Activated T-cell treated with anti-CD3 and anti-CD28 coated beads, Interleukin-2, amount 50 U/mL, for 48 hours (primary cell): Measurements from ENCODE around the gene RPL5.

Source experiments
- DNase-seq, 2 experiments: peaks; one replicate each; pipeline ENCODE4 v3.0.0-alpha.2; 2020

The RPL5 gene

GRCh38 chr1:92820551-92820950 lies 11.3 kb upstream of the RPL5 start:
- no peak for DNase-seq

GRCh38 chr1:92822879-92823278 lies 9.0 kb upstream of the RPL5 start:
- no peak for DNase-seq

GRCh38 chr1:92826792-92827191 lies 5.0 kb upstream of the RPL5 start:
- DNase-seq = no peak

GRCh38 chr1:92831368-92831761 lies 475 bp upstream of the RPL5 start:
- DNase-seq = no peak

- DNase-seq = no peak
Measured at GRCh38 chr1:92832537-92833114, 786 bp downstream of the RPL5 start.

- peak; percentile 34 to 43 for DNase-seq
Measured at GRCh38 chr1:92833840-92834239, 2.0 kb downstream of the RPL5 start.

- no peak for DNase-seq
Measured at GRCh38 chr1:92834617-92835016, 2.8 kb downstream of the RPL5 start.

GRCh38 chr1:92837062-92837461 lies 5.2 kb downstream of the RPL5 start:
- no peak for DNase-seq

GRCh38 chr1:92838519-92838918 lies 6.7 kb downstream of the RPL5 start:
- DNase-seq = no peak

- no peak for DNase-seq
Measured at GRCh38 chr1:92839442-92839841, 7.6 kb downstream of the RPL5 start.

- no peak for DNase-seq
Measured at GRCh38 chr1:92840600-92840999, 8.8 kb downstream of the RPL5 start.

- no peak for DNase-seq
Measured at GRCh38 chr1:92842082-92843045, 10.5 kb downstream of the RPL5 start.

- DNase-seq = no peak
Measured at GRCh38 chr1:92843046-92843423, 11.2 kb downstream of the RPL5 start.

GRCh38 chr1:92843429-92844352 lies 11.9 kb downstream of the RPL5 start:
- DNase-seq = no peak

GRCh38 chr1:92844439-92844838 lies 12.6 kb downstream of the RPL5 start:
- no peak for DNase-seq

GRCh38 chr1:92845908-92846307 lies 14.1 kb downstream of the RPL5 start:
- no peak for DNase-seq

- DNase-seq = no peak
Measured at GRCh38 chr1:92848201-92848600, 16.4 kb downstream of the RPL5 start.

GRCh38 chr1:92850019-92850418 lies 18.2 kb downstream of the RPL5 start:
- DNase-seq = no peak

- no peak for DNase-seq
Measured at GRCh38 chr1:92851729-92852128, 19.9 kb downstream of the RPL5 start.

- DNase-seq = no peak
Measured at GRCh38 chr1:92853299-92853698, 21.5 kb downstream of the RPL5 start.

GRCh38 chr1:92854101-92854785 lies 22.4 kb downstream of the RPL5 start:
- no peak for DNase-seq

- DNase-seq = no peak
Measured at GRCh38 chr1:92855236-92855635, 23.4 kb downstream of the RPL5 start.

- DNase-seq = no peak
Measured at GRCh38 chr1:92857817-92858216, 26.0 kb downstream of the RPL5 start.
